ENCODE results near the gene SHB.

The SHB gene

GRCh38 chr9:38022203-38022895 is 46.7 kb downstream of the SHB start:
- DNase-seq = no peak

GRCh38 chr9:38020151-38021076 is 48.6 kb downstream of the SHB start:
- DNase-seq = peak; percentile 32 to 57 (median 48)

- DNase-seq = no peak
These were observed 49.3 kb downstream of the SHB start for GRCh38 chr9:38019731-38020130.

- no peak for DNase-seq
These were observed 49.9 kb downstream of the SHB start for GRCh38 chr9:38018958-38019602.

DNA sequence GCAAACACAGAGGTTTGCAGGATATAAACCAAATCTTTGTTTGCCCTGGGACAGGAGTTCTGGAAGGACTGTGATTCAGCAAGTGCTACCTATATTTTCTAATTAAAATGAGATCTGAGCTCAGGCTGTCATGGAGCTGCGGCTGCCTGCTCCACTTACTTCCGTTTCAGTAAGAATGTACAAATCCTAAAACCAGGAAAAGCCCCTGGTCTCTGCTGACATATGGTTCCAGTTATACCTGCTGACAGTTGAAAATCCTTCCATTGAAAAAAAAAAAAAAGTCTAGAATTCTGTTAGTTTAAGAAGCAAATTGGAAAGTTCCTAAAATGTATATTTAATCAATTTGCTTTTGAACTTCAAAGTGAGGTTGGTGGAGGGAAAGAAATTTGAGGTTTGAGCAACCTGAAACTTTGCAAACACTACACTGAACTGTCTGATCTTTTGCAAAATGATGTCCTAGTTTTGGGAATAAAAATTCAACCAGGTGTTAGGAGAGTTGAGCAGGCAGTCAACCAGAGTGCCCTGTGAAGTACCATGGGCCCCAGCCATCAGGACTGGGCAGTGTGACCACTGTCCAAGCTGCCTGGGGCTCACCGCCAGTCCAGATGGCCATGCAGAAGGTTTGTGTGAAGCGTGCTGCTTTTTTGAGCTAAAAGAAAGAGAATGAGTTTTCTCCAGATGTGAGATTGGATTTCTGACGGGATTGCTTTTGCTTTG is 50.6 kb downstream of the SHB start:
- no peak for DNase-seq

- no peak for DNase-seq
These were observed 51.2 kb downstream of the SHB start for GRCh38 chr9:38017885-38018186.

DNA sequence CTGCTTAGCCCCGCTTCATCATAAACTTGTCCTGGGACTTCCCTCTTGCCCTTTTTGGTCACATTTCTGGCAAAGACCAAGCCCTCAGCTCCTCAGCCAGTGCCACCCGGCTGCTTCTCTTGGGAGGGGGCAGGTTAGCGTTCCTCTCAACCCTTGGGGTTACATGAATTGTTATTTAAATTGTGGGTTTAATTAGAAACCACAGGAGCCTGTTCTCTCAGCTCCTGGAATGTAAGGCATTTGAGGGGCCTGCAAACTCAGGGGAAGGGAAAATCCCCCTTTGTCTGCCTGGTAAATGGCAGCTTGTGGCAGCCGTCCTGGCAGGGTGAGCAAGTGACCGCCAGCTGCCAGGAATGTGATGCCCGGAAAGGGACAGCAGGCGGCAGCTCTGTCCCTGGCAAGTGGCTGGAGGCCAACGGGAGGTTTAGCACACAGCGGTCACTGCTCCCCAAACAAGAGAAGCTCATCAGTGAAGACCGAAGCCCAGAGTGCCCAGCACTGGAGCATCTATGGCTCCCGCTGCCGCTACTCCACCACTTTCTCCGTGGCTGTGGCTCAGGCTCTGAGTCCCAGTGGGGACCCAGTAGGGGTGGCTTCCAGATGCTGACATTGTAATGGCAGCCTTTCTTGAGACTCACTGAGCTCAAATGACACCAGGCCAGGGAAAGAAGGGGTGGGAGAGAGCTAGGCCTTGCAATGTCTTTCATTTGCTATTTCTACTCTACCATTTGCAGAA is 51.7 kb downstream of the SHB start:
- DNase-seq = no peak

GRCh38 chr9:38016375-38017135 is 52.5 kb downstream of the SHB start:
- DNase-seq = no peak

DNA sequence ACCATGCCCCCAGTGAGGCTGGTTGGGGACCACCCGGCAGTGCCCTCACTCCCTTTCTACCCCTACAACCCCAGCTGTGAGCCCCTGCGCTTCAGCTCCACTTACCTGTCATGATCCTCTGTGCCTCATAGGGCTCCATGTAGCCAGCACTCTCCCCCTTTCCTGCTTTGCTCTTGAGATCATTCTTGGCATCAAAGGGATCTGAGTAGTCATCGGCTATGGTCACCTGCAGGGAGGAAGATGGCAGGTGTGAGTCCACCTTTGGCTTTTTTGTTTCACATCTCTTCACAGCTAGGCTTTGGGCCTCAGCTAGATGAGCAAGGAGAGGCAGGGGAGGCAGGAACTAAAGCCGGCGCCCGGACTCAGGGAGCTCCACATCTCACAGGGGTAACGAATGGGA is 53.1 kb downstream of the SHB start:
- no peak for DNase-seq

GRCh38 chr9:38015266-38015665 is 53.8 kb downstream of the SHB start:
- DNase-seq = no peak

- no peak for DNase-seq
These were observed 56.1 kb downstream of the SHB start for GRCh38 chr9:38012767-38013450.

- DNase-seq = no peak
These were observed 57.0 kb downstream of the SHB start for GRCh38 chr9:38011991-38012390.

- peak in 2 of 4 experiments; percentile 35 to 39 for DNase-seq
These were observed 57.9 kb downstream of the SHB start for GRCh38 chr9:38010918-38011704.

DNA sequence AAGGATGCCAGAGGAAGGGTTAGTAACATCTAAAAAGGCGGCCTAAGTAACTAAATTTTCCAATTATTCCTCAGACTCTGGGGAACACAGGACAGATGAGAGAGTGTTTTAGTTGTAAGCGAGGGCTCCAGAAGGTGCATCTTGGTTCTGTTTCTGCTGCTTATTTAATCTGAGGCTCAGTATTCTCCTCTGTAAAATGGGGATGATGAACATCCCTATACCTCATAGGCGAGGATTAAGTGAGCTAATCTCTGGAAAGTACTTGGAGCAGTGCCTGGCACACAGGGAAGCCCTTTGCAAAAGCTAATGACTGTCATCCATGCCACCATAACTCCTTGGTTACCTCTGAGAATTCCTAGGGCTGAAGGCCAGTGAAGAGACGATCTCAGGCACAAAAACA is 59.0 kb downstream of the SHB start:
- no peak for DNase-seq

- DNase-seq = peak; percentile 41 to 67 (median 57)
These were observed 60.0 kb downstream of the SHB start for GRCh38 chr9:38009035-38009501.

DNA sequence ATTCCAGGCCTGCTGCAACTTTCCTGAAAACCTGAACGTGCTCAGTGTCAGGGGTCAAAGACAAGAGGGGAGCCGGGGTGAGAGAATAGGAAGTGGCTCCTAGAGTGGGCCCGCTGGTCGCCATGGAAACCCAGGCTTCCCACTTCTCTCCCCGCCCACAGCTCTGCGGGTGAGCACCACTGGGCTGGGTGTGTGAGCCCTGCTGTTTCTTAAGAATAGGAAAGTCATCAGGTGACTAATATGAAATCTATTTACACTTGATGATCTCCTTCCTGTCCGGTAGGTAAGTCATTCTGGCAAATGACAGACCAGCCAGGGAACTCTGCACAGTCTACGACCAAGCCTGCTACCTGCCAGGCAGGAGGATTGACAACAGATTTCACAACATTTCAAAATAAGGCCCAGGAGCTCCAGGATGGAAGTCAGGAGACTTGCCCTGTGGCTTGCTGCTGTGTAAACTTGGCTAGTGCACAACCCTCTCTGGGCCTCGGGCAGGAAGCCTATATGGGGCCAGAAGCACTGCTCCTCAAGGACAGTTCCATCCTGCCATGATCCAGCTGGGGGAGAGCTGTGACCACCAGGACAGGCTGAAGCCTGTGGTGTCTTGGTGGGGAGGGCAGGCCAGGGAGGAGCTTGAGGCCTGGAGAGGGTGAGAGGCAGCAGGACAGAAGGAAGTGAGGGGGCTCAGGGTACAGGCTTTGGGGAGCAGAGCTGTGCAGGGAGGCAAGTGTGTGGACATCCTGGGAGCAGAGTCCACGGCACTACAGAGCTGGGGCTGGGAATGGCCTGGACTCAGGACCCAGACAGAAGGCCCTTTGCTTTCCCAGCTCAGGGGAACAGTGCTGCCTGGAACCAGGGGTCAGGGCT is 60.6 kb downstream of the SHB start:
- peak; percentile 94 to 99 (median 97) for DNase-seq

DNA sequence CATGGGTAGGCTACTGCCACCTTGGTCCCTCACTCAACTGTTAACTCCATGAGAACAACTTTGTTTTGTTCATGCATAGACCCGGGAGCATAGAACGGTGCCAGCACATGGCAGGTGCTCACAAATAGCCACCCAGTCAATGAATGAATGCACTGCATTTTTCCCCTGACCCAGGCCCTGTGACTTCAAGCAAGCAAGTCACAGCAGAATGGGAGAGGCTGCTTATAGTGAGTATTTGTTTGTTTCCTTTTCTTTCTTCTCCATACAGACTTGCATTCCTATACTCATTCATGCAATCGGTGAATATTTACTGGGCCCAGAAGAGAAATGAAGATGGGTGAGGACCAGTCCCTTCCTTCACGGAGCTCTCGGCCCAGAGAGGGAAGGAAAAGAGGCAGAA is 62.0 kb downstream of the SHB start:
- DNase-seq = no peak

DNA sequence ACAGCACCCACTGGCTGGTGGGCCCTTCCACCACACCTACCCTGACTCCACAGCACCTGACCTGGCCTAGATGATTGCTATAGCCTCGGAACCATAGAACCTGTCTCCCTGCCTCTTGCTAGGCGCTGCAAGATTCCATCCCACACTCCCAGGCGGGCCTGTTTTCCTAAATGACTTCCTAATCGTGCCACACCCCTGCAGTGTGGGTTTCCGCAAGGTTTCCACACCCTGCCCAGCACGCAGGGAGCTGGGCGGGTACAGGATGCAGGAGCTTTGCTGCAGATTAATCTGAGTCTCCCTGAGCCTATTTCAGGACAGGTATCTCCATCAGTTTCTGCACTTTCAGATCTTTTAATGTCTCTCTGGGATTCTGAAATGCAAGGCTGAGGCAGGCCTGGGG is 62.9 kb downstream of the SHB start:
- DNase-seq = no peak
